OCI-LY3 (cell line): ENCODE results near the gene CSPG4.

Experiments used
- H2AFZ ChIP-seq: fragments of 200-600, 300-600 bp; shearing (Covaris generic); 2 replicates; pipeline ENCODE4 v1.6.0; 2014; ENCODE audit warnings: antibody characterized with exemption, low read depth, low read length
- H3K27ac ChIP-seq: fragments of 200-600, 300-600 bp; sonication (generic); 2 replicates; pipeline ENCODE4 v1.5.1; 2014; ENCODE audit warnings: mild to moderate bottlenecking, low read length, moderate library complexity, mixed read lengths
- H3K27me3 ChIP-seq: fragments of 200-600, 300-600 bp; sonication (generic); 2 replicates; pipeline ENCODE4 v1.6.1; 2014; ENCODE audit warnings: low read depth, low read length, mixed read lengths
- H3K36me3 ChIP-seq: fragments of 200-600, 300-600 bp; sonication (generic); replicated peaks from 2 replicates; pipeline ENCODE3; 2014; ENCODE audit warnings: low read depth, low read length, mixed read lengths
- H3K4me1 ChIP-seq: fragments of 300-600, 200-600 bp; sonication (generic); 2 replicates; pipeline ENCODE4 v1.6.1; 2014; ENCODE audit warnings: low read length, mixed read lengths
- H3K4me2 ChIP-seq: fragments of 200-600, 300-600 bp; sonication (generic); 2 replicates; pipeline ENCODE4 v1.6.1; 2014; ENCODE audit warnings: low read length, mixed read lengths
- H3K4me3 ChIP-seq: fragments of 300-600, 200-600 bp; sonication (generic); 2 replicates; pipeline ENCODE4 v1.5.1; 2014; ENCODE audit warnings: antibody characterized with exemption, mild to moderate bottlenecking, low read length, moderate library complexity
- H3K79me2 ChIP-seq: fragments of 300-600, 200-600 bp; shearing (Covaris generic); 2 replicates; pipeline ENCODE4 v1.6.1; 2014; ENCODE audit warnings: mild to moderate bottlenecking, low read length, mixed read lengths
- H3K9ac ChIP-seq: fragments of 300-600, 200-600 bp; shearing (Covaris generic); 2 replicates; pipeline ENCODE4 v1.6.0; 2014; ENCODE audit warnings: mild to moderate bottlenecking, low read length, moderate library complexity
- H3K9me3 ChIP-seq: fragments of 200-600, 300-600 bp; shearing (Covaris generic); 2 replicates; pipeline ENCODE4 v1.6.1; 2014; ENCODE audit warnings: low read length, mixed read lengths; ENCODE audit not compliant: insufficient read depth
- H4K20me1 ChIP-seq: fragments of 200-600, 300-600 bp; sonication (generic); 2 replicates; pipeline ENCODE4 v1.6.1; 2016; ENCODE audit warnings: low read length, mixed read lengths; ENCODE audit not compliant: insufficient read depth
- EZH2phosphoT487 ChIP-seq: fragments of 200-600 bp; shearing (Covaris generic); IDR thresholded peaks from 2 replicates; pipeline ENCODE4 v1.6.1; 2018; ENCODE audit warnings: antibody characterized with exemption, mixed run types, low read depth
- TF ChIP-seq, protein P1 (sequence below): fragments of 200-600, 300-600 bp; sonication (generic); IDR thresholded peaks from 2 replicates; pipeline ENCODE4 v1.5.1; 2014; ENCODE audit warnings: antibody characterized with exemption, low read length, low read depth

CSPG4 gene

DNA sequence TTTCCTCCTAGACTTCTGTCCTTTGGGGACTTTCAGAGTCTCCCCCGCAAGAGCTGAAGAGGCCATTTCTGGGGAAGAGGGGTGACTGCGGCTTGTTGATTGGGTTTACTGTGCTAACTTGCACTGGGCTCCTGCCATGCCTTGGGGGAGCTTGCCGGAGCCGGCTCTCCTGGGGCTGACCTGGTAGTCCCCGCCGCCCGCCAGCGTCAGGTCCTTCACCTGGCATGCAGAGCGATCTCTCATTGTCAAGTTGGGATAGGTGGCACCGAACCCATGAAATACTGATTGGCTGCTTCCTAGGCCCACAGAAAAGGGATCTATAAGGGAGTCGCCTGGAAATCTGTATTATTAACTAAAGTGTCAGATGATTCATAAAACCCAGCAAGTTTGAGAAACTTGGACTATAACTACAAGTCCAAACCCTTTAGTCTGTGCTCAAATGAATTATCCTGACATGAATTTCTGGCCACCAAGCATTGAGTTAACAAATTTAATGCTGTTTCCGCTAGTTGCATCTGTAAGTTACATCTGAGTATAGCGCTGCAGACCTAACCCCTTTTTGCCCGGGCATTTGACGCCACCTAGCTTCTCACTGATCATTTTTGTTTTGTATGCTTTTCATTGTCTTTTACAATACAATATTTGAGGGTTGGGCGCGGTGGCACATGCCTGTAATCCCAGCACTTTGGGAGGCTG, 72.0 kb downstream of the CSPG4 start:
- H2AFZ ChIP-seq, result peak overlapping the region; percentile 75
- no peak for TF ChIP-seq EZH2phosphoT487
- TF ChIP-seq, protein P1, sequence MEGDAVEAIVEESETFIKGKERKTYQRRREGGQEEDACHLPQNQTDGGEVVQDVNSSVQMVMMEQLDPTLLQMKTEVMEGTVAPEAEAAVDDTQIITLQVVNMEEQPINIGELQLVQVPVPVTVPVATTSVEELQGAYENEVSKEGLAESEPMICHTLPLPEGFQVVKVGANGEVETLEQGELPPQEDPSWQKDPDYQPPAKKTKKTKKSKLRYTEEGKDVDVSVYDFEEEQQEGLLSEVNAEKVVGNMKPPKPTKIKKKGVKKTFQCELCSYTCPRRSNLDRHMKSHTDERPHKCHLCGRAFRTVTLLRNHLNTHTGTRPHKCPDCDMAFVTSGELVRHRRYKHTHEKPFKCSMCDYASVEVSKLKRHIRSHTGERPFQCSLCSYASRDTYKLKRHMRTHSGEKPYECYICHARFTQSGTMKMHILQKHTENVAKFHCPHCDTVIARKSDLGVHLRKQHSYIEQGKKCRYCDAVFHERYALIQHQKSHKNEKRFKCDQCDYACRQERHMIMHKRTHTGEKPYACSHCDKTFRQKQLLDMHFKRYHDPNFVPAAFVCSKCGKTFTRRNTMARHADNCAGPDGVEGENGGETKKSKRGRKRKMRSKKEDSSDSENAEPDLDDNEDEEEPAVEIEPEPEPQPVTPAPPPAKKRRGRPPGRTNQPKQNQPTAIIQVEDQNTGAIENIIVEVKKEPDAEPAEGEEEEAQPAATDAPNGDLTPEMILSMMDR, result peak; percentile 73

DNA sequence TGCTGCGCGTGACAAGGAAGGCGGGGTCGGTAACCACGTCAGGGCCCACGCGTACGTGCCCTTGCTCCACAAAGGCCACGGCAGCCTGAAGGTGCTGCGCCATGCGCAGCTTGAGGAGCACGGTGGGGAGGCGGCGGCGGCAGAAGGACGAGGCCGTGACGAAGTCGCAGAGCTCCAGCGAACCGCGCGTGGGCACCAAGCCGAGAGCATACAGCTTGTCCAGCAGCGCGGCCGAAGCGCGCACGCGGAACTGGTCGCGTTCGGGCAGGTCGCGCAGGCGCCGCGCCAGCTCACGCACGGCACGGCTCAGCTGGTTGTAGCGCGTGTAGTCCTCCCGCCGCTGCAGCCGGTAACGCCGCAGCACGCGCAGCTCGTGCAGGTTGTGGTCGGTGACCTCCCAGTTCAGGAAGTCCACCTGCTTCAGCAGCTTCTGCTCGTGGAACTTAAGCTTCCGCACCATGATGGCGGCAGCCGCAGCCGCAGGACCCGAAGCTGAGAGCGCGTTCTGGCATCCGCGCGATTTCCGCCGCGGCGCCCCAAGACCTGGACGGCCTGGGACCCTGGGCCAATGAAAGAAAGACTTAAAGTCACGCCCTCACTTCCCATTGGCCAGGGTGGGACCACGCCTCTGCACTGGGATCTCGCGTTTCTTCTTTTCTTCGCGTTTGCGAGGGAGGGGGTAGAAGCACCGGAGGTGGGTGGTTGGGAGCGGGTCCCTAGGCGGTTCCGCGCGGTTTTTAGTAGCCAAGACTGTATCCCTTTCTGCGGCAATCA, 72.8 kb downstream of the CSPG4 start, which contains the start of gene IMP3:
Gene IMP3 (minus strand): TSS at position 516 of the 774 bp plus-strand sequence. CDS start 56 bp downstream, at position 460.
- H3K9me3 ChIP-seq, result no peaks in the 10 kb centered on the region
- peak within 1 kb of the TSS; percentile 89 for H3K4me3 ChIP-seq
- H3K9ac ChIP-seq, result peak within 1 kb of the TSS; percentile 84
- H2AFZ ChIP-seq, result peak within 1 kb of the TSS; percentile 75
- H3K4me1 ChIP-seq, result peaks cover 15% of the 10 kb centered on the region
- no peaks in the 10 kb centered on the region for H3K27me3 ChIP-seq
- H4K20me1 ChIP-seq, result peaks cover 18% of the 10 kb centered on the region
- TF ChIP-seq, protein P1, result no peak
- no peak for TF ChIP-seq EZH2phosphoT487
- H3K27ac ChIP-seq, result peak within 1 kb of the TSS; percentile 72
- peak within 1 kb of the TSS; percentile 96 for H3K4me2 ChIP-seq
- peaks cover 41% of the 10 kb centered on the region for H3K79me2 ChIP-seq
- peaks cover 19% of the 10 kb centered on the region for H3K36me3 ChIP-seq

More for the DNA sequence above, 72.0 kb downstream of the CSPG4 start:
- Histone ChIP-seq H3K4me3 (peak overlapping the region; percentile 89), H3K4me1 (peaks cover 15% of the 10 kb centered on the region), H3K9me3 (no peaks in the 10 kb centered on the region), H4K20me1 (peaks cover 18% of the 10 kb centered on the region), H3K27ac (peak overlapping the region; percentile 69), H3K79me2 (peaks cover 41% of the 10 kb centered on the region), H3K9ac (peak overlapping the region; percentile 79), H3K4me2 (peak overlapping the region; percentile 85), H3K36me3 (peaks cover 19% of the 10 kb centered on the region), H3K27me3 (no peaks in the 10 kb centered on the region)

DNA sequence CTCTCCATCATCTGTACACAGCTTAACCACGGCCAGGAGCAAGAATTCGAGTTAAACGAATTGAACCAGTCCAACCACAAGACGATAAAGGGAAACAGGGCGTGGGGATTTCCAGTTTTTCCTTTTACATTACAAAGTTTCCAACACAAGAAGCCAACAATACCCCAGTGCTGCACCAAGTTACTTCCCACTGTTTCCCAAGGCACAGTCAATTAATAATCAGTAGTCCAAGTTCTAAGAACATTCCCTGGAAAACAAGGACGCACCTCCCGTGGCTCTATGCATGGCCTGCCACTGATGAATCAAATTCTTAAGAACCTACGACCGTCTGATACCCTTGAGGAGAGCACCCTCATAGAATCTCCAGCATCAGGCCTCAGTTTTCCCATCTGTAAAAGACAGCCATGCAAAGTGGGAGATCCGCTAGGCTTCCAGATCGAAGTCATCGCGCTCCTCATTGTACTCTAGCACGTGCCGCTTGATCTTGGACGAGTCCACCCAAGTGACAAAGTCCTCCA, 73.4 kb downstream of the CSPG4 start:
- H3K4me3 ChIP-seq, result peak overlapping the region; percentile 89
- H3K9me3 ChIP-seq, result no peaks in the 10 kb centered on the region
- TF ChIP-seq, protein P1, result no peak
- no peak for TF ChIP-seq EZH2phosphoT487
- H2AFZ ChIP-seq, result no peak overlapping the region
- H3K4me2 ChIP-seq, result peak overlapping the region; percentile 96
- peak overlapping the region; percentile 84 for H3K9ac ChIP-seq
- H3K27me3 ChIP-seq, result no peaks in the 10 kb centered on the region
- H3K79me2 ChIP-seq, result peaks cover 41% of the 10 kb centered on the region
- peaks cover 18% of the 10 kb centered on the region for H4K20me1 ChIP-seq
- H3K4me1 ChIP-seq, result peaks cover 15% of the 10 kb centered on the region
- H3K36me3 ChIP-seq, result peaks cover 19% of the 10 kb centered on the region
- H3K27ac ChIP-seq, result peak overlapping the region; percentile 72
